RPMI7951 (cell line): Measurements from ENCODE around the gene HMCN1. TPM values are rescaled to one million over a fixed set of nuclear protein-coding genes. Genes with fewer than 3 reads are reported as not detected.

Experiments
- DNase-seq: peaks from one replicate; pipeline ENCODE4 v3.0.0-alpha.2; 2012; ENCODE audit warnings: low read depth
- total RNA-seq: library from RNA; depleted of rRNA; stranded (reverse); fragments of >200 nt; shearing (Covaris generic); gene quantifications from 2 replicates; pipeline ENCODE4 v1.2.3, GENCODE V29; 2014

Gene HMCN1
- total RNA-seq, 1 experiment from 2014 or later: 2.8 TPM

GRCh38 chr1:186030453-186030852 is 296.3 kb downstream of the HMCN1 start:
- DNase-seq: no peak

GRCh38 chr1:186033847-186034271 is 299.7 kb downstream of the HMCN1 start:
- peak; percentile 10 for DNase-seq

- no peak for DNase-seq
Measured at GRCh38 chr1:186042230-186042629, 308.0 kb downstream of the HMCN1 start.

- DNase-seq: no peak
Measured at GRCh38 chr1:186043296-186043695, 309.1 kb downstream of the HMCN1 start.

- DNase-seq: peak; percentile 10
Measured at GRCh38 chr1:186044079-186044685, 310.0 kb downstream of the HMCN1 start.

GRCh38 chr1:186046437-186047211 is 312.4 kb downstream of the HMCN1 start:
- DNase-seq: no peak

GRCh38 chr1:186050360-186050759 is 316.2 kb downstream of the HMCN1 start:
- DNase-seq: no peak

- DNase-seq: no peak
Measured at GRCh38 chr1:186054003-186054402, 319.8 kb downstream of the HMCN1 start.

- DNase-seq: no peak
Measured at GRCh38 chr1:186054932-186055331, 320.7 kb downstream of the HMCN1 start.

GRCh38 chr1:186055846-186056245 is 321.7 kb downstream of the HMCN1 start:
- no peak for DNase-seq

- DNase-seq: no peak
Measured at GRCh38 chr1:186057086-186057485, 322.9 kb downstream of the HMCN1 start.

GRCh38 chr1:186059311-186059710 is 325.1 kb downstream of the HMCN1 start:
- no peak for DNase-seq

- DNase-seq: no peak
Measured at GRCh38 chr1:186059752-186060151, 325.6 kb downstream of the HMCN1 start.

GRCh38 chr1:186060226-186060625 is 326.0 kb downstream of the HMCN1 start:
- no peak for DNase-seq

GRCh38 chr1:186063091-186063657 is 329.0 kb downstream of the HMCN1 start:
- DNase-seq: no peak

- no peak for DNase-seq
Measured at GRCh38 chr1:186066411-186066810, 332.2 kb downstream of the HMCN1 start.

- DNase-seq: no peak
Measured at GRCh38 chr1:186073697-186074096, 339.5 kb downstream of the HMCN1 start.

- no peak for DNase-seq
Measured at GRCh38 chr1:186076006-186076405, 341.8 kb downstream of the HMCN1 start.

GRCh38 chr1:186078245-186078644 is 344.1 kb downstream of the HMCN1 start:
- no peak for DNase-seq

- no peak for DNase-seq
Measured at GRCh38 chr1:186079084-186079684, 345.0 kb downstream of the HMCN1 start.

- peak; percentile 94 for DNase-seq
Measured at GRCh38 chr1:186082235-186082937, 348.2 kb downstream of the HMCN1 start.

- DNase-seq: no peak
Measured at GRCh38 chr1:186086583-186086982, 352.4 kb downstream of the HMCN1 start.
